ENCODE measurements around the gene SAMM50.
"Not testable (repeated sequence)": the region's sequence is repeated elsewhere in the genome, so short reads cannot be mapped to it uniquely, and the experiment has no call there.

The SAMM50 gene

DNA sequence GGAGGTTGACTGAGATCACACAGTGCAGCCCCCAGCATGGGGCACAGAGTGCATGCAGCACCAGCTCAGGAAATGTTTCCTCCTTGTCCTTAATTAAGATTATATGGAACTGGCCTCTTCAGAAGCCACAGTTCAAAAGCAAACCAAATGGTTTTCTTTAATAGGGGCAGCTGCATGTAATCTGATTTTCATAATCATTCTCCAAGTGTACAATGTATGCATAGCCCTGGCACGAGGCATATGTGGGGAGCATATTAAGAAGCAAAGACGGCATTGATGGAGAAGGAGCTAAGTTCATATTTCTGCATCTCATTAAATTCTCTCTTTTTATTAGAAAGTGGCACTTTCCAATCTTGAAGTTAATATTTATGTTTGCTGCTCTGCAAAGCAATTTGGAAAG lies 59.0 kb downstream of the SAMM50 start:
- DNase-seq (ENCODE audit: low spot score): no peak
- TF ChIP-seq, protein P1, sequence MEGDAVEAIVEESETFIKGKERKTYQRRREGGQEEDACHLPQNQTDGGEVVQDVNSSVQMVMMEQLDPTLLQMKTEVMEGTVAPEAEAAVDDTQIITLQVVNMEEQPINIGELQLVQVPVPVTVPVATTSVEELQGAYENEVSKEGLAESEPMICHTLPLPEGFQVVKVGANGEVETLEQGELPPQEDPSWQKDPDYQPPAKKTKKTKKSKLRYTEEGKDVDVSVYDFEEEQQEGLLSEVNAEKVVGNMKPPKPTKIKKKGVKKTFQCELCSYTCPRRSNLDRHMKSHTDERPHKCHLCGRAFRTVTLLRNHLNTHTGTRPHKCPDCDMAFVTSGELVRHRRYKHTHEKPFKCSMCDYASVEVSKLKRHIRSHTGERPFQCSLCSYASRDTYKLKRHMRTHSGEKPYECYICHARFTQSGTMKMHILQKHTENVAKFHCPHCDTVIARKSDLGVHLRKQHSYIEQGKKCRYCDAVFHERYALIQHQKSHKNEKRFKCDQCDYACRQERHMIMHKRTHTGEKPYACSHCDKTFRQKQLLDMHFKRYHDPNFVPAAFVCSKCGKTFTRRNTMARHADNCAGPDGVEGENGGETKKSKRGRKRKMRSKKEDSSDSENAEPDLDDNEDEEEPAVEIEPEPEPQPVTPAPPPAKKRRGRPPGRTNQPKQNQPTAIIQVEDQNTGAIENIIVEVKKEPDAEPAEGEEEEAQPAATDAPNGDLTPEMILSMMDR (IDR thresholded peaks at IDR 0.05; ENCODE audit: borderline replicate concordance, control extremely low read depth, extremely low read depth, insufficient read depth, missing control alignments): no peak
- in situ Hi-C loops (cut with MboI; ENCODE audit: low sequenced_read_pairs, unreplicated experiment): no loop called here

DNA sequence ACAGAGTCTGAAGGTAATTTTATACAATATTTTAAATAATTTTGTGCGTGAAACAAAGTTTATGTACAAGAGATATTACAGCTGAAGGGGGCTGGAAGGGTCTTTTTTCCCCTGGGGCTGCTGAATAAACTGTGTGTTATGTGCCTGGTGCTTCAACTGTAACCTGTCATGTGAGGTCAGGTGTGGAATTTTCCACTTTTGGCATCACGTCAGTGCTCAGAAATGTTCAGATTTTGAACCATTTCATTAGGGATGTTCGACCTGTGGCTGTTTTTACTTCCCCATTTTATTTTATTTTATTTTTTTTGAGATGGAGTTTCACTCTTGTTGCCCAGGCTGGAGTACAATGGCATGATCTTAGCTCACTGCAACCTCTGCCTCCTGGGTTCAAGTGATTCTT lies 61.3 kb downstream of the SAMM50 start:
- in situ Hi-C loops (cut with MboI; ENCODE audit: low sequenced_read_pairs, unreplicated experiment); DNase-seq (ENCODE audit: low spot score): not testable (repeated sequence)

DNA sequence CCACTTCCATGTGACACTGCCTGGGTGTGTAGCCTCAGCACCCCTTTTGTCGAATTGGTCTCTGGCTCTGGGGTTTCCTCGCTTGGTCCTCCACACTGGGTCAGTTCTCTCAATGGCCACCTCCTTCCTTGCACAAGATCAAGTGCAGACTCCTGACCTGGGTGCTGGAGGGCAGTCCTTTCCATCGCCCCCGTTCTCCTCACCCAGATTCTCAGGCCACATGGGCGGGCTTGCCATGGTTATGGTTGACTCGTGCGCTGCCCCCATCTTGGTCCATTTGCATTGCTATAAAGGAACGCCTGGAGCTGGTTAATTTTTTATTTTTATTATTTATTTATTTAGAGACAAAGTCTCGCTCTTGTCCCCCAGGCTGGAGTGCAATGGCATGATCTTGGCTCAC lies 63.4 kb downstream of the SAMM50 start:
- DNase-seq (ENCODE audit: low spot score): no peak
- TF ChIP-seq, protein P1 (IDR thresholded peaks at IDR 0.05; ENCODE audit: borderline replicate concordance, control extremely low read depth, extremely low read depth, insufficient read depth, missing control alignments): no peak
- in situ Hi-C loops (cut with MboI; ENCODE audit: low sequenced_read_pairs, unreplicated experiment): no loop called here

DNA sequence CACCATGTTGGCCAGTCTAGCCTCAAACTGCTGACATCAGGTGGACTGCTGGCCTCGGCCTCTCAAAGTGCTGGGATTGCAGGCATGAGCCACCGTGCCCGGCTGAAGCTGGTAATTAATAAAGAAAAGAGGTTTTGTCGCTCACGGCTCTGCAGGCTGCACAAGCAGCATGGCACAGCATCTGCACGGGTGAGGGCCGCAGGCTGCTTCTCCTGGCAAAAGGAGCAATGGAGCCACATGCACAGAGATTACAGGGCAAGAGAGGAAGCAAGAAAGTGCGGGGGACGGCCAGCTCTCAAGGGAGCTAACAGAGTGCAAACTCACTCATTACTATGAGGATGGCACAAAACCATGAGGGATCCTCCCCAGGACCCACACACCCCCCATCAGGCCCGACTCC lies 64.2 kb downstream of the SAMM50 start:
- in situ Hi-C loops (cut with MboI; ENCODE audit: low sequenced_read_pairs, unreplicated experiment): no loop called here
- DNase-seq (ENCODE audit: low spot score): no peak
- TF ChIP-seq, protein P1 (IDR thresholded peaks at IDR 0.05; ENCODE audit: borderline replicate concordance, control extremely low read depth, extremely low read depth, insufficient read depth, missing control alignments): no peak

DNA sequence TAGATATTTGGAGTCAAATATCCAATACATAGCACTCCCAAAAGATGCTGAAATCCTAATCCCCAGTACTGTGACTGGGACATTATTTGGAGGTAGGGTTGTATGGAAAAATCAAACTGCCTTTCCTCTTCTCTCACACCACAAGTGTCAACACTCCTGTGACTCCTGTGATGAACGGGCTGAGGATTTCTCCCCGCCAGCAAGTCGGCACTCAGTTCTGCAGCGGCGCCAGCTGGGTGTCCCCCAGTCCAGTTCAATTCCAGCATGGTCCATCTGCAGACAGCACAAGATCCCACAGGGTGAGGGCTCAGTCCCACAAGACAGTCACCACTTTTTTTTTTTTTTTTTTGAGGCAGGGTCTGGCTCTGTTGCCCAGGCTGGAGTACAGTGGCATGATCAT lies 64.6 kb downstream of the SAMM50 start:
- in situ Hi-C loops (cut with MboI; ENCODE audit: low sequenced_read_pairs, unreplicated experiment): no loop called here
- DNase-seq (ENCODE audit: low spot score): no peak
- TF ChIP-seq, protein P1 (IDR thresholded peaks at IDR 0.05; ENCODE audit: borderline replicate concordance, control extremely low read depth, extremely low read depth, insufficient read depth, missing control alignments): no peak

DNA sequence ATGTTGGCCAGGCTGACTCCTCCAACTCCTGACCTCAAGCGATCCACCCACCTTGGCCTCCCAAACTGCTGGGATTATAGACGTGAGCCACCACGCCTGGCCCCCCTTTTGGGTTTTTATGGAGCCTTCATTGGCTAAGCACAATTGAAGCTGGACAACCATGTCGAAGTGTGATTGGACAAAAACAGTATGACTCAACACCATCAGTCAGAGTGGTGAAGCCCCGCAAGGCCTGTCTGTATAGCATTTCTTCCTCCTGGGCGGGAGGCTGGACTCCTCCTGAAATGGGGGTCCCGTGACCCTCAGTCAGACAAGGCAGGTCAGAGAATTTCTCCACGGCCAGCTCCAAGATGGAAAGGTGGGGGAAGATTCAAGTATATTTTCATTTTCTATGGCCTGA lies 65.7 kb downstream of the SAMM50 start:
- TF ChIP-seq, protein P1 (IDR thresholded peaks at IDR 0.05; ENCODE audit: borderline replicate concordance, control extremely low read depth, extremely low read depth, insufficient read depth, missing control alignments): no peak
- in situ Hi-C loops (cut with MboI; ENCODE audit: low sequenced_read_pairs, unreplicated experiment): no loop called here
- DNase-seq (ENCODE audit: low spot score): no peak

DNA sequence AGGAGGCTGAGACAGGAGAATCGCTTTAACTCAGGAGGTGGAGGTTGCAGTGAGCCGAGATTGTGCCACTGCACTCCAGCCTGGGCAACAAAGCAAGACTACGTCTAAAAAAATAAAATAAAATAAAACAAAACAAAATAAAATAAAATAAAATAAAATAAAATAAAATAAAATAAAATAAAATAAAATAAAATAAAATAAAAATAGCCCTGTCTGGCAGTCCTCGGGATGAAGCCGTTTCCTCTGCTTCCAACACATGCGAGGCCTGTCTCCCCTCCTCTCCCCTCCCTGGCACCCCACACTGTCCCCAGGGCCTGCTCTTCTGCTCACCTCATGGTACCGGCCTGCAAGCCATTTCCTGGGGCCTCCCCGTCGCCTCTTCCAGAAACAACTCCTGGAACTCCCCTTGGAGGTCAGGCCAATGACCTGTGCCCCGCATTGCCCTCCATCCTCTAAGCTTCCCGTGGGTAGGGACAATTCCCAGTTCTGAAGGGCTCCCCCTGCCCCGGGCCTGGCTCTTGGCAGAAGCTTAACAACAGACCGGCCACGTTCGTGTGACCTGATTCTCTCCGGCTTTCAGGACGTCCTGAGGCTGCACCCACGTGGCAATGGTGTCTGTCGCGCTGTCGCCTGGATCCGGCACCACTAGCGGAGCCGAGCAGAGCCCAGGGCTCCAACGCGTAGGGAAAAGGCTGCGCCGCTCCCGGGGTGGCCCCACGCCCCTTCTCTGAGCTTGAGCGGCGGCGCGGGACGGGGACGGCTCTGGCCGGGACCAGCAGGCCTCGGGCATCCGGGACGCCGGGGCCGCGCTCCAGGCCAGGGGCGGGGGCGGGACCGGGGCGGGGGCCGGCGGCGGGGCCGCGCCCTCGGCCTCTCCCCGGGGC lies 68.4 kb downstream of the SAMM50 start:
- peak; percentile 85 for DNase-seq (ENCODE audit: low spot score)
- in situ Hi-C loops (cut with MboI; ENCODE audit: low sequenced_read_pairs, unreplicated experiment): no loop called here
- TF ChIP-seq, protein P1 (IDR thresholded peaks at IDR 0.05; ENCODE audit: borderline replicate concordance, control extremely low read depth, extremely low read depth, insufficient read depth, missing control alignments): no peak

Measured in GM13976 (cell line).